Thymus (tissue), 2 donors: ENCODE measurements around the gene CRYBB1. TPM values are rescaled to one million over a fixed set of nuclear protein-coding genes. Genes with fewer than 3 reads are reported as not detected.

ENCODE experiments used
- polyA plus RNA-seq: library from polyadenylated mRNA; stranded (reverse); fragments of 200-250 nt; gene quantifications from one replicate; pipeline ENCODE4 v1.2.3, GENCODE V29; 2013
- total RNA-seq: library from RNA; stranded (reverse); fragments of 120-200 nt; gene quantifications from one replicate; pipeline ENCODE4 v1.2.4, GENCODE V29; 2013
- donor health status: healthy.

Gene CRYBB1
- total and polyA plus RNA-seq, 2 donors, result 0.85 to 1.7 TPM

Other genes with a start within 250 kb of the CRYBB1 start
- 2.1 TPM for gene ASPHD2, start 188.8 kb downstream of the CRYBB1 start, total RNA-seq
- 2.9 TPM for gene ASPHD2, start 188.8 kb downstream of the CRYBB1 start, polyA plus RNA-seq
- gene HPS4, start 134.2 kb downstream of the CRYBB1 start, total RNA-seq, result 20.6 TPM
- gene HPS4, start 134.2 kb downstream of the CRYBB1 start, polyA plus RNA-seq, result 32.2 TPM
- gene SRRD, start 134.2 kb downstream of the CRYBB1 start, total RNA-seq, result 18.3 TPM
- 18.5 TPM for gene SRRD, start 134.2 kb downstream of the CRYBB1 start, polyA plus RNA-seq
- 39.6 TPM for gene TFIP11, start 105.6 kb downstream of the CRYBB1 start, total RNA-seq
- 32.9 TPM for gene TFIP11, start 105.6 kb downstream of the CRYBB1 start, polyA plus RNA-seq
- 17.0 TPM for gene TPST2, start 27.9 kb downstream of the CRYBB1 start, total RNA-seq
- 20.3 TPM for gene TPST2, start 27.9 kb downstream of the CRYBB1 start, polyA plus RNA-seq
- gene CRYBA4, start 3.9 kb upstream of the CRYBB1 start, total RNA-seq, result 0.47 TPM
- gene CRYBA4, start 3.9 kb upstream of the CRYBB1 start, polyA plus RNA-seq, result 1.6 TPM
- gene MIAT, start 39.6 kb upstream of the CRYBB1 start, total RNA-seq, result 1.1 TPM
- 2.9 TPM for gene MIAT, start 39.6 kb upstream of the CRYBB1 start, polyA plus RNA-seq